ENCODE data around the gene VMP1. TPM values are rescaled to one million over a fixed set of nuclear protein-coding genes. Genes with fewer than 3 reads are reported as not detected.

Gene VMP1
- total and polyA plus RNA-seq, 2 of the 13 experiments (the other 11 are each of a cell fraction or from before 2014, with no cell fraction given) = 186 to 271 TPM

DNA sequence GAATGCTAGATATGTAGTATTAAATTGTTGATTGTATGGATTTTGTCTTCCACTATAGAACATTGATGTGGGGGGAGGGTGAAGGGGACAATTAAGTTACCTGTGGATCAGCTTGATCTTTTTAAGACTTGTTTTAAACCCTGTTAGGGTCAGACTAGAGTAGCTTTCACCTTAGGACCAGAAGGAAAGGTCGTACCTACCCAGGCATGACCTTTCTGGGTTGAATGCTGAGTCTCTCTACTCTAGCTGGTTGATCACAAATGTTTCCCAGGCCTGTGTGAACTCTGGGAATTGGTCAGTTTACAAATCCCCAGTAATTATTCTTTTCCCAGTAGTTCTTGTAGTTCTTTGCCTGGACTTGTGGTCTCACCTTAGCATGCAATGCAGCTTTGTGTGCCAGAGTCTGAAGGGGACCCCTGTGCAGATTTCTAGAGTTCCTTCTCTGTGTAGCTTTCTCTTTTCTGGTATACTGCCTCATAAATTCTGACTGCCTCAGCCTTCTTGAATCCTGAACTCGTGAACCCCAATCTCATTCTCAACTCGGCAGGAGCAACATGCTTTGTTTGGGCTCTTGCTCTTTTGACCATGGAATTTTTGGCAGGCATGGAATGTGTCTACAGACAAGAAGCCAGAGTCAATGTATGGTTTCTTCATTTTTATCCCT, 54.1 kb downstream of the VMP1 start (continued):
- TF ChIP-seq GFI1 (CRISPR knock-in tag; IDR thresholded peaks at IDR 0.05; ENCODE audit: borderline replicate concordance) (0 out of 2 replicates have a peak, but pooled peaks have one; percentile 59), KLF16 (CRISPR knock-in tag; IDR thresholded peaks at IDR 0.05) (no peak), ATF1 (CRISPR knock-in tag; IDR thresholded peaks at IDR 0.05) (no peak), HDAC1 (CRISPR knock-in tag; IDR thresholded peaks at IDR 0.05) (no peak), ZNF614 (CRISPR knock-in tag; IDR thresholded peaks at IDR 0.05; ENCODE audit: borderline replicate concordance) (peak; percentile 79), BHLHE40 (IDR thresholded peaks at IDR 0.05; ENCODE audit: low read length) (no peak), SP140L (CRISPR knock-in tag; IDR thresholded peaks at IDR 0.05; ENCODE audit: borderline replicate concordance) (0 out of 2 replicates have a peak, but pooled peaks have one; percentile 66), KLF6 (CRISPR knock-in tag; IDR thresholded peaks at IDR 0.05) (no peak), ZNF431 (CRISPR knock-in tag; IDR thresholded peaks at IDR 0.05; ENCODE audit: borderline replicate concordance, low read depth) (no peak), KAT8 (CRISPR knock-in tag; IDR thresholded peaks at IDR 0.05) (0 out of 2 replicates have a peak, but pooled peaks have one; percentile 37), RCOR2 (CRISPR knock-in tag; IDR thresholded peaks at IDR 0.05) (peak; percentile 67), ZNF740 (CRISPR knock-in tag; IDR thresholded peaks at IDR 0.05) (no peak), ZNF724P (CRISPR knock-in tag; IDR thresholded peaks at IDR 0.05; ENCODE audit: borderline replicate concordance) (no peak), ZBTB20 (CRISPR knock-in tag; IDR thresholded peaks at IDR 0.05; ENCODE audit: borderline replicate concordance, low read depth) (peak; percentile 41; the same call in 1 of the 2 replicates), KMT2A (CRISPR knock-in tag; IDR thresholded peaks at IDR 0.05) (peak; percentile 77), ZNF331 (CRISPR knock-in tag; IDR thresholded peaks at IDR 0.05) (peak; percentile 49; the same call in 1 of the 2 replicates), GATAD1 (CRISPR knock-in tag; IDR thresholded peaks at IDR 0.05) (no peak), GZF1 (CRISPR knock-in tag; IDR thresholded peaks at IDR 0.05) (no peak), ZNF644 (CRISPR knock-in tag; IDR thresholded peaks at IDR 0.05; ENCODE audit: low read depth) (peak; percentile 79), MED1 (CRISPR knock-in tag; IDR thresholded peaks at IDR 0.05) (no peak)
- TF ChIP-seq, protein P1, sequence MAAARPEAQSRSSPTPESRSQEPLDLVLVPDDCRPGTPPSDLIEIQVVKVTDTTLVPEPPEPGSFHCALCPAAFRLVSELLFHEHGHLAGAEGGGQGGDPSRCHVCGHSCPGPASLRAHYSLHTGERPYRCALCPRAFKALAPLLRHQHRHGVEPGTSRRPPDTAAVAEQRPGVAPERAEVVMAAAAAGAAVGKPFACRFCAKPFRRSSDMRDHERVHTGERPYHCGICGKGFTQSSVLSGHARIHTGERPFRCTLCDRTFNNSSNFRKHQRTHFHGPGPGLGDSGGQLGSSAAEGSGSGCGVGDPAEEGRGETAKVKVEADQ (CRISPR knock-in tag; IDR thresholded peaks at IDR 0.05; ENCODE audit: borderline replicate concordance) = no peak
- TF ChIP-seq, protein P2, sequence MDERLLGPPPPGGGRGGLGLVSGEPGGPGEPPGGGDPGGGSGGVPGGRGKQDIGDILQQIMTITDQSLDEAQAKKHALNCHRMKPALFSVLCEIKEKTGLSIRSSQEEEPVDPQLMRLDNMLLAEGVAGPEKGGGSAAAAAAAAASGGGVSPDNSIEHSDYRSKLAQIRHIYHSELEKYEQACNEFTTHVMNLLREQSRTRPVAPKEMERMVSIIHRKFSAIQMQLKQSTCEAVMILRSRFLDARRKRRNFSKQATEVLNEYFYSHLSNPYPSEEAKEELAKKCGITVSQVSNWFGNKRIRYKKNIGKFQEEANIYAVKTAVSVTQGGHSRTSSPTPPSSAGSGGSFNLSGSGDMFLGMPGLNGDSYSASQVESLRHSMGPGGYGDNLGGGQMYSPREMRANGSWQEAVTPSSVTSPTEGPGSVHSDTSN (CRISPR knock-in tag; IDR thresholded peaks at IDR 0.05) = 0 out of 2 replicates have a peak, but pooled peaks have one; percentile 13
- TF ChIP-seq, protein P3, sequence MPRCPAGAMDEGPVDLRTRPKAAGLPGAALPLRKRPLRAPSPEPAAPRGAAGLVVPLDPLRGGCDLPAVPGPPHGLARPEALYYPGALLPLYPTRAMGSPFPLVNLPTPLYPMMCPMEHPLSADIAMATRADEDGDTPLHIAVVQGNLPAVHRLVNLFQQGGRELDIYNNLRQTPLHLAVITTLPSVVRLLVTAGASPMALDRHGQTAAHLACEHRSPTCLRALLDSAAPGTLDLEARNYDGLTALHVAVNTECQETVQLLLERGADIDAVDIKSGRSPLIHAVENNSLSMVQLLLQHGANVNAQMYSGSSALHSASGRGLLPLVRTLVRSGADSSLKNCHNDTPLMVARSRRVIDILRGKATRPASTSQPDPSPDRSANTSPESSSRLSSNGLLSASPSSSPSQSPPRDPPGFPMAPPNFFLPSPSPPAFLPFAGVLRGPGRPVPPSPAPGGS (CRISPR knock-in tag; IDR thresholded peaks at IDR 0.05) = no peak
- TF ChIP-seq, protein P4, sequence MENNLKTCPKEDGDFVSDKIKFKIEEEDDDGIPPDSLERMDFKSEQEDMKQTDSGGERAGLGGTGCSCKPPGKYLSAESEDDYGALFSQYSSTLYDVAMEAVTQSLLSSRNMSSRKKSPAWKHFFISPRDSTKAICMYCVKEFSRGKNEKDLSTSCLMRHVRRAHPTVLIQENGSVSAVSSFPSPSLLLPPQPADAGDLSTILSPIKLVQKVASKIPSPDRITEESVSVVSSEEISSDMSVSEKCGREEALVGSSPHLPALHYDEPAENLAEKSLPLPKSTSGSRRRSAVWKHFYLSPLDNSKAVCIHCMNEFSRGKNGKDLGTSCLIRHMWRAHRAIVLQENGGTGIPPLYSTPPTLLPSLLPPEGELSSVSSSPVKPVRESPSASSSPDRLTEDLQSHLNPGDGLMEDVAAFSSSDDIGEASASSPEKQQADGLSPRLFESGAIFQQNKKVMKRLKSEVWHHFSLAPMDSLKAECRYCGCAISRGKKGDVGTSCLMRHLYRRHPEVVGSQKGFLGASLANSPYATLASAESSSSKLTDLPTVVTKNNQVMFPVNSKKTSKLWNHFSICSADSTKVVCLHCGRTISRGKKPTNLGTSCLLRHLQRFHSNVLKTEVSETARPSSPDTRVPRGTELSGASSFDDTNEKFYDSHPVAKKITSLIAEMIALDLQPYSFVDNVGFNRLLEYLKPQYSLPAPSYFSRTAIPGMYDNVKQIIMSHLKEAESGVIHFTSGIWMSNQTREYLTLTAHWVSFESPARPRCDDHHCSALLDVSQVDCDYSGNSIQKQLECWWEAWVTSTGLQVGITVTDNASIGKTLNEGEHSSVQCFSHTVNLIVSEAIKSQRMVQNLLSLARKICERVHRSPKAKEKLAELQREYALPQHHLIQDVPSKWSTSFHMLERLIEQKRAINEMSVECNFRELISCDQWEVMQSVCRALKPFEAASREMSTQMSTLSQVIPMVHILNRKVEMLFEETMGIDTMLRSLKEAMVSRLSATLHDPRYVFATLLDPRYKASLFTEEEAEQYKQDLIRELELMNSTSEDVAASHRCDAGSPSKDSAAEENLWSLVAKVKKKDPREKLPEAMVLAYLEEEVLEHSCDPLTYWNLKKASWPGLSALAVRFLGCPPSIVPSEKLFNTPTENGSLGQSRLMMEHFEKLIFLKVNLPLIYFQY (CRISPR knock-in tag; IDR thresholded peaks at IDR 0.05; ENCODE audit: borderline replicate concordance) = no peak; the same call in 1 of the 2 replicates
